MCF 10A (cell line): ENCODE measurements around the gene SYPL1. TPM values are rescaled to one million over a fixed set of nuclear protein-coding genes. Genes with fewer than 3 reads are reported as not detected.

Source experiments
- BruUV-seq: library from RNA; stranded (reverse); fragments of 400-500 nt; replicated peaks from 2 replicates; lab custom pipeline; 2021; lab: Mats Ljungman, UMichigan
- CTCF ChIA-PET: fragments of 300-600 bp; sonication (Branson Sonifier 250); formaldehyde crosslinking; extraction: SDS; loops from one replicate; lab custom pipeline; 2021; ENCODE audit warnings: antibody characterized with exemption, inconsistent platforms; lab: Yijun Ruan, JAX
- POLR2A ChIA-PET: fragments of 300-600, 350-650 bp; sonication (Branson Sonifier 250); formaldehyde crosslinking; extraction: SDS; loops from one replicate; lab custom pipeline; 2020; ENCODE audit warnings: antibody characterized with exemption, inconsistent platforms; lab: Yijun Ruan, JAX
- DNase-seq: peaks from one replicate; pipeline ENCODE4 v3.0.0-alpha.2; 2018; ENCODE audit not compliant: unreplicated experiment
- H3K27ac Mint-ChIP-seq: one replicate; pipeline ENCODE4 v1.8.0; 2022; ENCODE audit warnings: mild to moderate bottlenecking, low read depth, mixed read lengths; ENCODE audit not compliant: unreplicated experiment
- H3K27me3 Mint-ChIP-seq: one replicate; pipeline ENCODE4 v1.8.0; 2022; ENCODE audit warnings: mixed read lengths; ENCODE audit not compliant: insufficient read depth, unreplicated experiment
- H3K36me3 Mint-ChIP-seq: one replicate; pipeline ENCODE4 v1.8.0; 2022; ENCODE audit warnings: mild to moderate bottlenecking, moderate library complexity, mixed read lengths; ENCODE audit not compliant: insufficient read depth, unreplicated experiment
- H3K4me1 Mint-ChIP-seq: one replicate; pipeline ENCODE4 v1.8.0; 2022; ENCODE audit warnings: mixed read lengths; ENCODE audit not compliant: insufficient read depth, unreplicated experiment
- H3K4me3 Mint-ChIP-seq: one replicate; pipeline ENCODE4 v1.8.0; 2022; ENCODE audit warnings: mild to moderate bottlenecking, moderate library complexity, mixed read lengths; ENCODE audit not compliant: unreplicated experiment
- H3K9me3 Mint-ChIP-seq: one replicate; pipeline ENCODE4 v1.8.0; 2022; ENCODE audit warnings: mixed read lengths; ENCODE audit not compliant: unreplicated experiment
- CTCF ChIP-seq: fragments of 200-600 bp; IDR thresholded peaks from one replicate; pipeline ENCODE4 v1.8.0; 2022; ENCODE audit warnings: antibody characterized with exemption, mild to moderate bottlenecking; ENCODE audit not compliant: unreplicated experiment
- intact Hi-C: fragments of 100-400 bp; cut with micrococcal nuclease; formaldehyde crosslinking; loops from 2 replicates; pipeline ENCODE4 v1.14.1; 2022
- total RNA-seq: library from RNA; stranded (reverse); gene quantifications from 2 replicates; pipeline ENCODE4 v1.2.3, GENCODE V29; 2022

Gene SYPL1
- total RNA-seq, 1 experiment from 2014 or later, result 77.6 TPM

- Mint-ChIP-seq H3K4me3 (peak overlapping the region; percentile 88), H3K27ac (peak overlapping the region; percentile 95), H3K36me3 (peaks cover 7% of the 10 kb centered on the region), H3K9me3 (no peaks in the 10 kb centered on the region), H3K4me1 (peaks cover 35% of the 10 kb centered on the region), H3K27me3 (no peaks in the 10 kb centered on the region)
- BruUV-seq, result no TSS peak
- TF ChIP-seq CTCF, result no peak
- ChIA-PET CTCF (interaction anchor here (0.8 to 5.7 kb wide), 4 partner anchors 45 to 66 kb away, joined by 3 to 29 read pairs (median 5); no protein-coding TSS in a partner anchor), POLR2A (interaction anchor here (1.3 to 7.3 kb wide), 11 partner anchors 13 to 52 kb away, joined by 3 to 139 read pairs (median 9); no protein-coding TSS in a partner anchor)
- intact Hi-C loops, result no loop called here
- DNase-seq, result no peak
These were observed 2.4 kb downstream of the SYPL1 start for GRCh38 chr7:106109521-106110237.

- no TSS peak for BruUV-seq
- peak overlapping the region; percentile 88 for H3K4me3 Mint-ChIP-seq
- no peaks in the 10 kb centered on the region for H3K9me3 Mint-ChIP-seq
- peaks cover 36% of the 10 kb centered on the region for H3K4me1 Mint-ChIP-seq
- intact Hi-C loops, result no loop called here
- CTCF ChIA-PET, result interaction anchor here (1.6 to 5.7 kb wide), 2 partner anchors 46 to 51 kb away, joined by 7 to 29 read pairs; no protein-coding TSS in a partner anchor
- no peak for DNase-seq
- H3K36me3 Mint-ChIP-seq, result peaks cover 7% of the 10 kb centered on the region
- no peaks in the 10 kb centered on the region for H3K27me3 Mint-ChIP-seq
- TF ChIP-seq CTCF, result no peak
- POLR2A ChIA-PET, result interaction anchor here (1.6 to 7.3 kb wide), 3 partner anchors 12 to 45 kb away, joined by 4 to 139 read pairs (median 38); no protein-coding TSS in a partner anchor
- H3K27ac Mint-ChIP-seq, result no peak overlapping the region
These were observed 3.1 kb downstream of the SYPL1 start for GRCh38 chr7:106108991-106109390.

GRCh38 chr7:106104721-106105260 lies 7.3 kb downstream of the SYPL1 start:
- Mint-ChIP-seq H3K36me3 (peaks cover 7% of the 10 kb centered on the region), H3K4me3 (no peak overlapping the region), H3K4me1 (peaks cover 54% of the 10 kb centered on the region), H3K27me3 (no peaks in the 10 kb centered on the region), H3K27ac (no peak overlapping the region), H3K9me3 (no peaks in the 10 kb centered on the region)
- POLR2A ChIA-PET, result interaction anchor here (0.6 to 3.7 kb wide), 6 partner anchors 11 to 40 kb away, joined by 3 to 30 read pairs (median 4); no protein-coding TSS in a partner anchor
- intact Hi-C loops, result no loop called here
- no TSS peak for BruUV-seq
- no peak for DNase-seq
- CTCF ChIA-PET, result interaction anchor here (0.7 to 1.8 kb wide), 3 partner anchors 32 to 49 kb away, joined by 3 to 6 read pairs (median 5); no protein-coding TSS in a partner anchor
- no peak for TF ChIP-seq CTCF

GRCh38 chr7:106102387-106102966 lies 9.6 kb downstream of the SYPL1 start:
- CTCF ChIA-PET, result interaction anchor here (0.6 to 1.4 kb wide), 6 partner anchors 9 to 60 kb away, joined by 3 to 6 read pairs (median 4); partner anchors contain the start of gene SYPL1
- POLR2A ChIA-PET, result interaction anchor here (1.1 to 3.7 kb wide), 4 partner anchors 10 to 38 kb away, joined by 3 to 30 read pairs (median 14); partner anchors contain the start of gene SYPL1
- H3K36me3 Mint-ChIP-seq, result peaks cover 21% of the 10 kb centered on the region

More at GRCh38 chr7:106102387-106102966, 9.6 kb downstream of the SYPL1 start:
- Mint-ChIP-seq H3K27ac (no peak overlapping the region), H3K4me1 (peaks cover 50% of the 10 kb centered on the region), H3K27me3 (no peaks in the 10 kb centered on the region), H3K4me3 (no peak overlapping the region), H3K9me3 (no peaks in the 10 kb centered on the region)
- BruUV-seq, result no TSS peak
- no peak for DNase-seq
- TF ChIP-seq CTCF, result no peak
- intact Hi-C loops, result no loop called here
